ENCODE data around the gene VN1R5.
"Not testable (repeated sequence)": the region's sequence is repeated elsewhere in the genome, so short reads cannot be mapped to it uniquely, and the experiment has no call there.

VN1R5 gene

GRCh38 chr1:247288341-247288740, 32.5 kb downstream of the VN1R5 start:
- no peak for TF ChIP-seq CTCF (IDR thresholded peaks at IDR 0.05; ENCODE audit: borderline replicate concordance, insufficient read depth, low read depth, low read length)
- H3K4me3 ChIP-seq (ENCODE audit: low read depth, low read length), result no peak overlapping the region

GRCh38 chr1:247289274-247289892, 33.5 kb downstream of the VN1R5 start:
- H3K4me3 ChIP-seq (ENCODE audit: low read depth, low read length), result not testable (repeated sequence)

- TF ChIP-seq CTCF (IDR thresholded peaks at IDR 0.05; ENCODE audit: borderline replicate concordance, insufficient read depth, low read depth, low read length), result no peak
- no peak overlapping the region for H3K4me3 ChIP-seq (ENCODE audit: low read depth, low read length)
Observed at GRCh38 chr1:247290576-247290975, 34.7 kb downstream of the VN1R5 start.

- no peak overlapping the region for H3K4me3 ChIP-seq (ENCODE audit: low read depth, low read length)
- TF ChIP-seq CTCF (IDR thresholded peaks at IDR 0.05; ENCODE audit: borderline replicate concordance, insufficient read depth, low read depth, low read length), result no peak
Observed at GRCh38 chr1:247291161-247291560, 35.3 kb downstream of the VN1R5 start.

- no peak for TF ChIP-seq CTCF (IDR thresholded peaks at IDR 0.05; ENCODE audit: borderline replicate concordance, insufficient read depth, low read depth, low read length)
Observed at GRCh38 chr1:247291833-247292561, 36.1 kb downstream of the VN1R5 start.

GRCh38 chr1:247293047-247293446, 37.2 kb downstream of the VN1R5 start:
- H3K4me3 ChIP-seq (ENCODE audit: low read depth, low read length), result no peak overlapping the region
- no peak for TF ChIP-seq CTCF (IDR thresholded peaks at IDR 0.05; ENCODE audit: borderline replicate concordance, insufficient read depth, low read depth, low read length)

More at GRCh38 chr1:247291833-247292561, 36.1 kb downstream of the VN1R5 start:
- H3K4me3 ChIP-seq (ENCODE audit: low read depth, low read length), result no peak overlapping the region

- no peak for TF ChIP-seq CTCF (IDR thresholded peaks at IDR 0.05; ENCODE audit: borderline replicate concordance, insufficient read depth, low read depth, low read length)
- no peak overlapping the region for H3K4me3 ChIP-seq (ENCODE audit: low read depth, low read length)
Observed at GRCh38 chr1:247294282-247294681, 38.4 kb downstream of the VN1R5 start.
